Osteocyte (in vitro differentiated cells): ENCODE results near the gene RBM28. TPM values are rescaled to one million over a fixed set of nuclear protein-coding genes. Genes with fewer than 3 reads are reported as not detected.

Experiments
- DNase-seq: peaks from one replicate; pipeline ENCODE4 v3.0.0; 2021; ENCODE audit warnings: mixed read lengths; ENCODE audit not compliant: unreplicated experiment; ENCODE audit errors: extremely low spot score
- H3K27ac Mint-ChIP-seq: one replicate; pipeline ENCODE4 v1.8.0; 2021; ENCODE audit warnings: mild to moderate bottlenecking, mixed read lengths; ENCODE audit not compliant: unreplicated experiment
- H3K27me3 Mint-ChIP-seq: one replicate; pipeline ENCODE4 v1.8.0; 2021; ENCODE audit warnings: mixed read lengths; ENCODE audit not compliant: unreplicated experiment
- H3K36me3 Mint-ChIP-seq: one replicate; pipeline ENCODE4 v1.8.0; 2021; ENCODE audit warnings: mixed read lengths; ENCODE audit not compliant: unreplicated experiment
- H3K4me1 Mint-ChIP-seq: one replicate; pipeline ENCODE4 v1.8.0; 2021; ENCODE audit warnings: mixed read lengths; ENCODE audit not compliant: unreplicated experiment
- H3K4me3 Mint-ChIP-seq: one replicate; pipeline ENCODE4 v1.8.0; 2021; ENCODE audit warnings: mild to moderate bottlenecking, moderate library complexity, mixed read lengths; ENCODE audit not compliant: unreplicated experiment
- H3K9me3 Mint-ChIP-seq: one replicate; pipeline ENCODE4 v1.8.0; 2021; ENCODE audit warnings: mixed read lengths; ENCODE audit not compliant: unreplicated experiment
- total RNA-seq: library from RNA; stranded (reverse); gene quantifications from 2 replicates; pipeline ENCODE4 v1.2.1, GENCODE V29; 2021
- TF ChIP-seq, protein P1 (sequence below): fragments of 200-600 bp; sonication (generic); IDR thresholded peaks from 2 replicates; pipeline ENCODE4 v1.5.0; 2021; ENCODE audit warnings: antibody characterized with exemption, mild to moderate bottlenecking, moderate library complexity

Gene RBM28
- total RNA-seq, 1 donor from 2014 or later = 45.6 TPM

DNA sequence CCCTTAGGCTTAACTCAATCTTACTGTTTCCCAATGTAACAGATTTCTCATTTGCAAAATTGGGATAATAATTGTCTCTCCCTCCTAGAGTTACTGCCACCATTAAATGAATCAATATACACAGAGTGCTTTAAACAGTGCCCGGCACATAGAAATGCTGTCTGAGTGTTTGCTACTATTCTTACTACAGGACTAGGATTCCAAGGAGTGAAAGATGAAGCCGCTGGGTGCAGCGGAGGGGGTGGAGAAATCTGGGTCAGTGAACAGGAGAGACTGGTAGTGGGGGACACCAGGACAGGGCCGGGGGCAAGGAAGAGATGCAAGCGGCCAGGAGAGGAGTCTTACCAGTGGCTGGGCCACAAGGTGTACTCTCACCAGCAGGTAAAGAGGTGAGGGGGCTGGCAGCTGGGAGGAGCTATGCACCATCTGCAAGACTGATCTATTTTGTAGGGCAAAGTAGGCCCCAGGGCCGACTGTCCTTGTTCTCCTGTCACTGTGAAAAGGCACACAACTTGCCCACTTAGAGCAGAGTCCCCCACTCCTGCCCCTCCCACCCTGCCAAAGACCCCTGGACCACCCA is 36.3 kb upstream of the RBM28 start:
- H3K36me3 Mint-ChIP-seq = no peaks in the 10 kb centered on the region
- DNase-seq = no peak
- H3K27me3 Mint-ChIP-seq = peaks cover 9% of the 10 kb centered on the region
- no peak overlapping the region for H3K4me3 Mint-ChIP-seq
- H3K4me1 Mint-ChIP-seq = no peaks in the 10 kb centered on the region
- TF ChIP-seq, protein P1, sequence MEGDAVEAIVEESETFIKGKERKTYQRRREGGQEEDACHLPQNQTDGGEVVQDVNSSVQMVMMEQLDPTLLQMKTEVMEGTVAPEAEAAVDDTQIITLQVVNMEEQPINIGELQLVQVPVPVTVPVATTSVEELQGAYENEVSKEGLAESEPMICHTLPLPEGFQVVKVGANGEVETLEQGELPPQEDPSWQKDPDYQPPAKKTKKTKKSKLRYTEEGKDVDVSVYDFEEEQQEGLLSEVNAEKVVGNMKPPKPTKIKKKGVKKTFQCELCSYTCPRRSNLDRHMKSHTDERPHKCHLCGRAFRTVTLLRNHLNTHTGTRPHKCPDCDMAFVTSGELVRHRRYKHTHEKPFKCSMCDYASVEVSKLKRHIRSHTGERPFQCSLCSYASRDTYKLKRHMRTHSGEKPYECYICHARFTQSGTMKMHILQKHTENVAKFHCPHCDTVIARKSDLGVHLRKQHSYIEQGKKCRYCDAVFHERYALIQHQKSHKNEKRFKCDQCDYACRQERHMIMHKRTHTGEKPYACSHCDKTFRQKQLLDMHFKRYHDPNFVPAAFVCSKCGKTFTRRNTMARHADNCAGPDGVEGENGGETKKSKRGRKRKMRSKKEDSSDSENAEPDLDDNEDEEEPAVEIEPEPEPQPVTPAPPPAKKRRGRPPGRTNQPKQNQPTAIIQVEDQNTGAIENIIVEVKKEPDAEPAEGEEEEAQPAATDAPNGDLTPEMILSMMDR = no peak
- no peak overlapping the region for H3K27ac Mint-ChIP-seq
- no peaks in the 10 kb centered on the region for H3K9me3 Mint-ChIP-seq

DNA sequence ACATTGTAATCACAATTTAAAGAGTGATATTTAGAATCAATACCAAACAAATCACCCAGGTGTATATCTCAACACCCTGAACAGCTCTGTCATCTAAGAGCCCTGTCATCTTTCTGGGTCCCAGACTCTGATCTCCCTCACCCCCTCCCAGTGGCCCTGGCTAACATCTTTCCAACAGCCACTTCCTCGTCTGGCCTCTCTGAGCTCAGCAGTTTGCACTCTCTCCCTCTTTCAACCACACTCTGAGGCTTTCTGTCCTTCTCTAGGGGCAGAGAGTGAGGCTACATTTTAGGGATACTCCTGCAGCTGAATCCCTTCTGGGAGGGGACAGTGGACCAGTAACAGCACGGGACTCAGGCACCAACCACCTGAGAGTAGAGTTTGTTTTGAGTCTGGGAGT is 34.9 kb upstream of the RBM28 start:
- no peaks in the 10 kb centered on the region for H3K9me3 Mint-ChIP-seq
- H3K27ac Mint-ChIP-seq = no peak overlapping the region
- TF ChIP-seq, protein P1 = no peak
- DNase-seq = no peak
- no peak overlapping the region for H3K4me3 Mint-ChIP-seq
- H3K27me3 Mint-ChIP-seq = peaks cover 18% of the 10 kb centered on the region
- no peaks in the 10 kb centered on the region for H3K4me1 Mint-ChIP-seq
- no peaks in the 10 kb centered on the region for H3K36me3 Mint-ChIP-seq

- DNase-seq = no peak
- TF ChIP-seq, protein P1 = no peak
- no peaks in the 10 kb centered on the region for H3K36me3 Mint-ChIP-seq
Measured at GRCh38 chr7:128376077-128376476, 32.4 kb upstream of the RBM28 start.

DNA sequence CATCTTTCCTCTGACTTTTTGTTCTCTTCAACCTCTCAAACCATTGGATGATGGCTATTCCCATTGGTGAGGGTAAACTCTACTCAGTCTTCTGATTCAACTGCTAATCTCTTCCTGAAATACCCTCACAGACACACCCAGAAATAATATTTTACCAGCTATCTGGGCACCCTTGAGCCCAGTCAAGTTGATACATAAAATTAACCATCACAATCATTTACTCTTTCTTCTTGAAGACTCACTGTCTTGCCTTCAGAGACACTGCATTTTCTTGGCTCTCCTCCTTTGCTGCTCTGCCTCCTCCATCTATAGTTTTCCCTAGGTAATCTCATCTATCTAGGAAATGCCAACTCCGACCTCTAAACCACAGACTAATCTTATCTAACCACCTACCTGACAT is 30.3 kb upstream of the RBM28 start:
- Mint-ChIP-seq H3K36me3 (no peaks in the 10 kb centered on the region), H3K4me1 (no peaks in the 10 kb centered on the region), H3K27ac (no peak overlapping the region), H3K27me3 (peaks cover 29% of the 10 kb centered on the region), H3K4me3 (no peak overlapping the region), H3K9me3 (no peaks in the 10 kb centered on the region)
- TF ChIP-seq, protein P1 = no peak
- no peak for DNase-seq

More at GRCh38 chr7:128376077-128376476, 32.4 kb upstream of the RBM28 start:
- Mint-ChIP-seq H3K27me3 (peaks cover 23% of the 10 kb centered on the region), H3K4me1 (no peaks in the 10 kb centered on the region), H3K27ac (no peak overlapping the region), H3K9me3 (no peaks in the 10 kb centered on the region), H3K4me3 (no peak overlapping the region)

GRCh38 chr7:128373606-128374005 is 29.9 kb upstream of the RBM28 start:
- Mint-ChIP-seq H3K27me3 (peaks cover 29% of the 10 kb centered on the region), H3K4me3 (no peak overlapping the region), H3K4me1 (no peaks in the 10 kb centered on the region), H3K27ac (no peak overlapping the region), H3K36me3 (no peaks in the 10 kb centered on the region), H3K9me3 (no peaks in the 10 kb centered on the region)
- DNase-seq = no peak
- TF ChIP-seq, protein P1 = no peak
